GM19324 (cell line): ENCODE measurements around the gene DMRTB1.

Experiments used
- ATAC-seq: cut with Tn5 transposase; IDR thresholded peaks from one replicate; pipeline ENCODE4 v1.9.1; 2021; ENCODE audit warnings: mild to moderate bottlenecking, moderate library complexity; ENCODE audit not compliant: unreplicated experiment, low FRiP score

DMRTB1 gene

GRCh38 chr1:53459321-53460175 is at the start of gene DMRTB1:
Gene DMRTB1, plus strand, starts transcription at chr1:53459399. Its CDS starts 55 bp downstream, at chr1:53459454.
- ATAC-seq: no peak

- ATAC-seq: no peak
Observed at GRCh38 chr1:53409695-53410094, 49.5 kb upstream of the DMRTB1 start.

GRCh38 chr1:53410100-53410541 is 49.1 kb upstream of the DMRTB1 start:
- no peak for ATAC-seq

GRCh38 chr1:53410701-53411100 is 48.5 kb upstream of the DMRTB1 start:
- ATAC-seq: no peak

DNA sequence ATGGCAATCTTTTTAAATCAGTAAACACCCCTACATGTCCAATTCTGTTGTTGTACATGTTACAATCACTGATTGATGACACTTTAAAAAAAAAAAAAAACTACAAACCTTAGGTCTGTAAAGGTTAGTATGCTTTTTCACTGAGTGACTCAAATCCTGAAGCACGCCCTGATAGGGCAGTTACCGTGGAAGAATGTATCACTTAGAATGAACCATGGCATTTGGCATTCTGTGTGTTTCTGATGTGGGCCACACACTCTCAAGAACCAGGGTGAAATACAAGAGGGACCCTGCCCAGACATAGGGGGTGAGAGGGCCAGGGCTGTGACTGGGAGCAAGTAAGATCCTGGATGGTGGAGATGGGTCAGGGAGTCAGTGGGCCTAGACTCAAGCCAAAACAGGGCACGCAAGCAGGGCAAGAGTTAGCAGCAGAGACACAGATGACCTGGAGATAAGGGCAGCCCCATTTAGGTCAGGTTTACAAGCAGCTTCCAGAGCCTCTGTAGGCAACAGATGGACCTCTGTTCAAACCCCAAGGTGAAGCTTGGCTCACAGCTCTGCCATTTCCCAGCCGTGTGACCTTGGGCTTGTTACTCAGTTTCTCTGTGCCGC is 47.6 kb upstream of the DMRTB1 start:
- ATAC-seq: no peak

DNA sequence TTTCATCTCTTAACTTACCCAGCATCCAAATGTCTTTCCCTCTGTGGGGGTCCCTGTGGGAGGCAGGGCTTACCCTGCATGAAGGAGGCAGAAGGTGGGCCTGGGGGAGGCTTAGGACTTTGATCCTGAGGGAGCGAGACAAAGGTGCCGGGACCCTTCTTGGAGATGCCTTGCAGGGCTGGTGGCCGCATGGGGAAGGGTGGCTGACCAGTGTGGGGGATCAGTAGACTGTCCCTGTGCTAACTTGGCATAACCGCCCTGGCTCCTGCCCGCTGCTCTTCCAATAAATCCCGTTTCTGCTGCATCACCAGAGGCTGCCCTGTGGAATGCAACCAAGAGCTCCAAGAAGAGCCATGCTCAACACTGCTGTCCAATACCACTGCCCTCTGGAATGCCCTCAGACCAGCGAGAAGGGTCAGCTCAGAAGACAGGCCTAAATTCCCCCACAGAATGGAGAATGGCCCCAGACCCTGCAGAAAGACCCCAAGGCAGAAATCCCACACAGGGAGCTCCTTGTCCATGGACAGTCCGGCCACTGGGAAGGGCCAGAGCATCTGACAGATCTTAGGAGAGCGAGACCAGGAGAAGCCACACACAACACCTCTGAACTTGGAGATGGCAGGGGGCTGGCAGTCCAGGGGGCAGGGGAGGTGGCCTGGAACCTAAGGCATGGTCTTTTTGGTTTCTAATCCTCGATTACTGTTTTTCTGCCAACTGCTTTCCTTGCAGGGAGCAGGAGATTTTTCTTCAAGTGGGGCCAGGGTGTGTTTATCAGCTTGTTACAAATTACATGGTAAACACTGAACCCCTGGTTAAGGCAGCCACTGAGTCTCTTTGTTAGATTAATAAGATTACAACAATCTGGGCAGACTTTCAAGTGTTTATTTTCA is 46.7 kb upstream of the DMRTB1 start:
- ATAC-seq: no peak

- no peak for ATAC-seq
Observed at GRCh38 chr1:53413175-53414001, 45.8 kb upstream of the DMRTB1 start.

DNA sequence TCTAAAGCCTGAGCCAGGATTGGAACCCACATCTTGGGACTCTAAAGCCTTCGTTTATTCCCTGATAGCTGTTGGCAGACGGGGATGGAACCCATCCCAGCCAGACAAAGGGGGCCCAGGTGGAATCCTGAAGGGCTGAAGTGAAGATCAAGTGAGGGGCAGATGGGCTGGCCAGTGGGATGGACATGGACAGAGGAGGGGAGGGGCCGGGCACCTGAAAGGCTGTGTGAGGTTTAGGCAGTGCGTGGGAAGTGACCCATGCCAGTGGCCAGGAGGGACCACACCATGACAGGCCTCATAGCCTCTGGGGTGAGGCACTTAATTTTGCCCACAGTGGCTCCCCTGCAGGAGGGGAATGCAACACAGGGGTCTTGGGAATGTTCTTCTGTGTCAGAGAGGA is 44.6 kb upstream of the DMRTB1 start:
- no peak for ATAC-seq

DNA sequence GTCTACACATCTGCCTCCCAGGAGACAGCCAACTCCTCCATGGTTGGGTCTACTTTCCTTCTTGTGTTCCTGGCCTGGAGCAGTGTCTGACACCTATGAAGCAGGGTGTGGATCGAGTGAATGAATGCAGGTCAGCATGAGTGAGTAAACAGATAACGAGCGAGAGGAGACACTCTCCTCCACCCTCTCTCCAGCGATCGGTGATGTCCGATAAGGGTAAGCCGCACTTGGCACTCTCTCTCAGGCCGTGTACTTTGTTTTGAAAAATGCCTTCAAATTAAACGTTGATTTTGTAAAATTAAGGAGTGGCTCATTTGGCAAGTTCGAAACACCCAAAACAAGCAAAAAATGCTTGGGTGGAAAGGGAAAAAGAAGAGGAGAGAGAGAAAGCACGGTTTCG is 43.8 kb upstream of the DMRTB1 start:
- no peak for ATAC-seq

GRCh38 chr1:53416269-53416813 is 42.9 kb upstream of the DMRTB1 start:
- no peak for ATAC-seq

- ATAC-seq: no peak
Observed at GRCh38 chr1:53417074-53417511, 42.1 kb upstream of the DMRTB1 start.

DNA sequence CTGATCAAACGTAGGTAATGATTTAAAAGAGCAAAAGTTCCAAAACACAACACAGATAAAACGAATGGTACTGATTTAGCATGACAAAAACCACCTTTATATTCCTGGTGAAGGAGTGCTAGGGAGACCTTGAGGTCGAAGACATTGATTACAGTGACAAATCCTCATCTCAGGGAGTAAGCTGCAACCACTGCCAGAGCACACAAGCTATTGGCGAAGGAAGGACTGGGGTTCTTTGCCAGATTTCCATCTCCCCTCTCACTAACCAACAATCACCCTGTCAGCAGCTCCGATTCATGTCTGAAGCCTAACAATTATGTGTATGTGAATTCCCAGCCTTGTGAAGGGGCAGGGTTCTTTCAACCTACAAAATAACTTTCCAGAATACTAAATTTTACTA is 40.2 kb upstream of the DMRTB1 start:
- no peak for ATAC-seq

GRCh38 chr1:53420341-53420740 is 38.9 kb upstream of the DMRTB1 start:
- ATAC-seq: no peak

GRCh38 chr1:53421208-53421607 is 38.0 kb upstream of the DMRTB1 start:
- no peak for ATAC-seq

DNA sequence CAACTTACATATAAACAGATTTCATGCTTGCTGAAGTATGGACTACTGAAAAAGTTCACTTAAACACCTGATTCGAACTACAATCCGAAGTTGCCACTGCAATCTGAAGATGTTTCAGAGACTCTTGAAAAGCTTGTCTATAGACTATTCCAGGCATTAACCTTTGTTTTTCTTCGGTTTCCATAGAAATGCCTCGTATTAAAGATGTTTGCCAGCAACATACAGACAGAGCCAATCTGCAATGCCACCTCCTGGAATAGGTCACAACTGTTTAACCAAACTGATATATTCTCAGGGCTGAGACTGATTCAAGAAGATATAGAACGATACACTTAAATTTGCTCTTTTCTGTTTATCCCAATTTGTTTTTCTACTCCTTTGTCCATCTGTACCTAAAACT is 28.9 kb upstream of the DMRTB1 start:
- no peak for ATAC-seq

GRCh38 chr1:53430779-53431178 is 28.4 kb upstream of the DMRTB1 start:
- no peak for ATAC-seq

- no peak for ATAC-seq
Observed at GRCh38 chr1:53431244-53431643, 28.0 kb upstream of the DMRTB1 start.

DNA sequence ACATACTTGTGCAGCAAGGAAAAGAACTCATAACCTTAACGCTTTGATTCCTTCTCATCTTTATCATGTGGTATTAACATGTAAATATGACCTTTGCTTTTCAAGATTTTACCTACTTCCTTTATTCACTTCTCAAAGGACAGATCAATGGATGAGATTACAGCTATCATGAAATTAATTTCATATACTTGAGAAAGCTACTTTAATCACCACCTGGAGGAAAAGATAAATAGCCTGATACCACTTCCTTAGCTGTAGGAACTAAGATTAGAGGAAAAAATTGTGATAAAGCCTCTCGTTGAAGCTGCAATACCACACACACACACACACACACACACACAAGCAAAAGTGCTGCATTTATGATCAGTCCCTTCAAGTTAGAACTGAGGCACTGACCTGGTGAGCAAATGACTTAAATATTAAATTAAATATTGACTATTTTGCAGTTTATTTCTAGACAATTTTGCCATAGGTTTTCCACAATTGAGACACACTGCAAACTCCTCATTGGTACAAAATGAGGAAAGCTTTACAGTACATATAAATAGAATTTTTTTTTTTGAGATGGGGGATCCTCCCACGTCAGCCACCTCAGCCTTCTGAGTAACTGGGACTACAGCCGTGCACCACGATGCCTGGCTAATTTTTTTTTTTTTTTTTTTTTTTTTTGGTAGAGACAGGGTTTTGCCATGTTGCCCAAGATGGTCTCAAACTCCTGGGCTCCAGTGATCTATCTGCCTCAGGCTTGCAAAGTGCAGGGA is 27.2 kb upstream of the DMRTB1 start:
- no peak for ATAC-seq

- ATAC-seq: no peak
Observed at GRCh38 chr1:53432611-53433010, 26.6 kb upstream of the DMRTB1 start.
